ENCODE results near the gene CEMIP. TPM values are rescaled to one million over a fixed set of nuclear protein-coding genes. Genes with fewer than 3 reads are reported as not detected.

The CEMIP gene
- total and polyA plus RNA-seq, 2 experiments from 2014 or later, result 0.27 to 2.1 TPM

- Histone ChIP-seq H3F3A (replicated peaks; ENCODE audit: low read depth) (no peaks in the 10 kb centered on the region), H3K79me2 (replicated peaks; ENCODE audit: insufficient read depth) (peaks cover 10% of the 10 kb centered on the region), H3K9me2 (ENCODE audit: insufficient read depth) (peaks cover 8% of the 10 kb centered on the region; the same call in 1 of the 2 replicates), H3K36me3 (ENCODE audit: insufficient read depth) (no peaks in the 10 kb centered on the region; the same call in 1 of the 2 replicates), H3K4me3 (no peak overlapping the region), H2AFZ (no peak overlapping the region), H3K27ac (ENCODE audit: low read depth) (0 out of 2 replicates have a peak overlapping the region, but pooled peaks have one; percentile 34), H3K4me2 (no peak overlapping the region), H3K4me1 (ENCODE audit: insufficient read depth) (no peaks in the 10 kb centered on the region), H4K20me1 (replicated peaks; ENCODE audit: insufficient read depth) (peaks cover 5% of the 10 kb centered on the region; the same call in 1 of the 2 replicates), H3K27me3 (ENCODE audit: insufficient read depth) (no peaks in the 10 kb centered on the region)
- Mint-ChIP-seq H3K4me3 (no peak overlapping the region), H3K9me3 (no peaks in the 10 kb centered on the region), H3K4me1 (peaks cover 22% of the 10 kb centered on the region), H3K27ac (no peak overlapping the region), H3K27me3 (ENCODE audit: insufficient read depth, low read depth, poor library complexity) (peaks cover 8% of the 10 kb centered on the region), H3K36me3 (ENCODE audit: low read depth) (no peaks in the 10 kb centered on the region; the same call in 2 of the 3 replicates)
- DNase-seq (ENCODE audit: low spot score) (no peak), ATAC-seq (peak; percentile 69)
- TF ChIP-seq ZNF114 (CRISPR knock-in tag; IDR thresholded peaks at IDR 0.05) (no peak), STAT1 (IDR thresholded peaks at IDR 0.05; ENCODE audit: unreplicated experiment) (no peak), EZH2phosphoT487 (IDR thresholded peaks at IDR 0.05; ENCODE audit: unreplicated experiment) (no peak)
These were observed 43.8 kb upstream of the CEMIP start for GRCh38 chr15:80735344-80735743.

DNA sequence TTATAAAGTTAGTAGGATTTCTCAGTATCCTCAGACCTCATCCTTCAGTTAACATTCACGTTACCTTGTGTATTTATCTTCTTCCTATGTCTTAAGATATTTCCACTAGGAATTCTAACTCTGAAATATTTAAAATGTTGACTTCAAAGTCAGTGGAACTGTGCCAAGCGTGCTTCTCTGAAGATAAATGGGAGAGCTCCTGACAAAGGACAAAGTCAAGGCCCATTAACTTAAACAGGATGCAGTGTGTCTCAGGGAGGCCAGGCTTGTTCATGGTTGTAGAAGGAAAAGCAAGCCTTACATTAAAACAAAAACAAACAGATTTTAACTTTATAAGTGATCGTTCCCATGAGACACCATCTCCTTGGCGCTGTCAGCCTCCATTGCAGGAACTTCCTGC, 42.6 kb upstream of the CEMIP start:
- DNase-seq (ENCODE audit: low spot score) (no peak), ATAC-seq (no peak)
- H3K4me2 ChIP-seq, result no peak overlapping the region
- no peak overlapping the region for H3K27ac ChIP-seq (ENCODE audit: low read depth)
- H3K27me3 Mint-ChIP-seq (ENCODE audit: insufficient read depth, low read depth, poor library complexity), result peaks cover 8% of the 10 kb centered on the region
- no peak overlapping the region for H3K4me3 ChIP-seq
- H3K4me3 Mint-ChIP-seq, result no peak overlapping the region
- no peaks in the 10 kb centered on the region for H3K9me3 Mint-ChIP-seq
- H3K4me1 Mint-ChIP-seq, result peaks cover 18% of the 10 kb centered on the region
- no peaks in the 10 kb centered on the region for H3K27me3 ChIP-seq (ENCODE audit: insufficient read depth)
- no peak overlapping the region for H2AFZ ChIP-seq
- H3K36me3 ChIP-seq (ENCODE audit: insufficient read depth), result no peaks in the 10 kb centered on the region; the same call in 1 of the 2 replicates
- peaks cover 11% of the 10 kb centered on the region; the same call in 1 of the 2 replicates for H3K9me2 ChIP-seq (ENCODE audit: insufficient read depth)
- peaks cover 5% of the 10 kb centered on the region for H3K79me2 ChIP-seq (replicated peaks; ENCODE audit: insufficient read depth)
- H3K4me1 ChIP-seq (ENCODE audit: insufficient read depth), result no peaks in the 10 kb centered on the region
- no peaks in the 10 kb centered on the region; the same call in 2 of the 3 replicates for H3K36me3 Mint-ChIP-seq (ENCODE audit: low read depth)
- H3F3A ChIP-seq (replicated peaks; ENCODE audit: low read depth), result no peaks in the 10 kb centered on the region
- H4K20me1 ChIP-seq (replicated peaks; ENCODE audit: insufficient read depth), result peaks cover 5% of the 10 kb centered on the region; the same call in 1 of the 2 replicates
- H3K27ac Mint-ChIP-seq, result no peak overlapping the region
- TF ChIP-seq CREB1 (CRISPR knock-in tag; IDR thresholded peaks at IDR 0.05; ENCODE audit: low read depth) (no peak), EZH2phosphoT487 (IDR thresholded peaks at IDR 0.05; ENCODE audit: unreplicated experiment) (no peak), POLR2AphosphoS5 (IDR thresholded peaks at IDR 0.05; ENCODE audit: low read depth) (no peak), ZNF114 (CRISPR knock-in tag; IDR thresholded peaks at IDR 0.05) (no peak), CTCF (conservative IDR thresholded peaks at IDR 0.05; ENCODE audit: low read depth in 2 of 2) (no peak), JUNB (IDR thresholded peaks at IDR 0.05; ENCODE audit: unreplicated experiment) (no peak), ZNF331 (CRISPR knock-in tag; IDR thresholded peaks at IDR 0.05; ENCODE audit: low read depth) (no peak), ZNF462 (CRISPR knock-in tag; IDR thresholded peaks at IDR 0.05) (no peak), NANOG (IDR thresholded peaks at IDR 0.05; ENCODE audit: borderline replicate concordance) (no peak), EZH2 (IDR thresholded peaks at IDR 0.05; ENCODE audit: low read depth, unreplicated experiment) (no peak), STAT1 (IDR thresholded peaks at IDR 0.05; ENCODE audit: unreplicated experiment) (no peak)
